HG02610 (cell line): ENCODE results near the gene CDK14.
A peak's percentile ranks its signal among the peaks of the same experiment; 100 is the strongest.

Source experiments
- ATAC-seq: cut with Tn5 transposase; IDR thresholded peaks from one replicate; pipeline ENCODE4 v1.9.1; 2021; ENCODE audit warnings: mild to moderate bottlenecking, moderate library complexity; ENCODE audit not compliant: unreplicated experiment

CDK14 gene

DNA sequence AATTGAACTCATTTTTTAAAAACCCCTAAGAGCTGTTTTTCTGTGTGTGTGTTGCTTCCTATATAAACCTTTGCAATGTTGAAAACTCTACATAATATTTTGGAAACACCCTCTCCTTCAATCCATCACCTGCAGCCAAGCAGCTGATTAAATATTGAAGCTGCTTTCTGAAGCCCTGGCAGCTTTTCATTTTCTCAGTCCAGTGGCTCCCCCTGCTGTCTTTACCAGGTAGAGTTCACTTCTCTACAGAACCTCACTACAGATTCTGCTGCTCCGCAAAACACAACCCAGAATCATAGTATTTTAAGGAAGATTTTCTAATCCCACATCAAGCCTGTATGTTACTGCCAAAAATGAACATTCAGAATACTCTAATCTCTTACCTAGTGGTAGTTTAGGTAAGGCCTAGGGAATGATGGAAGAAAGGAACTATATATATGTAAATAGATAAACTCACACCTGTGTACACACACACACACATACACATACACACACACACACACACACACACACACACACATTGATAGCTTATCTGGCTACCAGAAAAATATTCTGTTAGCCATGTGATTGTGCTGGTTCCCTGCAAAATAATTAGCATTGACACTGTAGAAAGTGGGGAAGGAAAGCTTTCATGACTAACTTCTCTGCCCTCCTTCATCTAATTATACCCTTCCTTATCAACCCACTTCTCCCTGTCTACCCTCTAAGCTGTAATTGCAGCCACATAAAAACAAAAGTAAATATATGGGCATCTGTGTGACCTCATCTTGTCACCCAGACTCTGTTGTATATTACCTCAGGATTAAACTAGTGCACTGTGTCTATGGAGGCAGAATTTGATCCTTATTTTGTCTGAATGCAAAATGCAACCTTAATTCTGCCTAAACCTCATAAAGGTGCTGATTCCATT, 438.6 kb downstream of the CDK14 start:
- peak; percentile 40 for ATAC-seq

DNA sequence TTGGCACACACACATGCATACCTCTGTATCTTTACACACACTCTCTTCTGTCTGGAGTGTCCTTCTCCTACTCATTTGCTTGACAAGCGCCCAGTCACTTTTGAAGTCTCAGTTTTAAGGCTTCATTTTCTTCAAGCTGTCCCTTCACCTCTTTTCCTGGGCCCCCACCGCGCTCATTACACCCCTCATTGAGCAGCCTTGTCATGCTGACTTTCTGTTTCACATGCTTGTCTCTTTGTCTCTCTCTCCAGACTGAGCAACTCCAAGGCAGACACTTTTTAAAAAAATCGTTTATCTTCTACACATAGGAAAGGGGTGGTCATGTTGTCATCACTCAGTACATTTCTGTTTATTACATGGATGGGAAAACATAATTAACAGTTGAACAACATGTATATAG, 442.9 kb downstream of the CDK14 start:
- ATAC-seq = peak; percentile 82

DNA sequence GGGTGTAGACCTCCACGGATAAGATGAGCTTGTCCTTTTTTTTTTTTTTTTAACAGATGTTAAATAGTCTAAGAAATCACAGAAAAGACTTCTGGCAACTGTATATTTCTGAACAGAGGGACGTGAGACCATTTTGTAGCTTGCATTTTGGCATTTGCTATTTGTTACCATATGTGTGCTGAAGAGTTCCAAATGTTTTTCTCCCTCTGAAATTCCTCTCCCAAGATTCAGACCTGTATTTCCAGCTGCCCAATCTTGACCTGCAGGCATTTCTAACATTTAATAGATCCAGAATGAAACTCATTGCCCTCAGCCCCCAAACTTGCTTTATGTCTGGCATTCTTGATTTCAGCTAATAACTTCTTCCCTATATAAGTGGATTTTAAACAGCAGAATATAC, 445.0 kb downstream of the CDK14 start:
- ATAC-seq = no peak

DNA sequence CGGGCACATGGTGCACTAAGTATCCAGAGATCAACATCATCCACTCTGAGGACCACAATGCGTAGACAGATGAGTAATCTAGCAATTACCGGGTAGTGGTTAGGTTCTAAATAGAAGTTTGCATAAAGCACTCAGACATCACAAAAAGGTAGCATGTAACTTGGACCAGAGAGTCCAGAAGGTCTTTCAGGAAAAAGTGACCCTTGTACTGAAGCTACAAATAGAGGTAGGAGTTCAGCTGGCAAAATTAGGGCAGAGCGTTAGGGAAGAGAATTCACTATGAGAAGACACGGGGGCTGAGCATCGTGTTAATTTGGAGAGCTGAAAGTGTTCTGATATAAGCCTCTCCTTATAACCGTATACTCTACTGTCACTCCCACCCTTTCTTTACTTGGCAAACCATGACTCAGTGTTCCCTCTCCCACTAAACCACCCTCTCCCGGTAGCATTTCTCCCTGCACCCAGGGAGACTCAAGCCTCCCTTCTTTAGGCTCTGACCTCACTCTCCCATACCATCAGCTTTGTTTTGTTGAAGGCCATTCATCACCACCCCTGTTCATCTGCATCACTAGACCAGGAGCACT, 445.9 kb downstream of the CDK14 start:
- no peak for ATAC-seq

DNA sequence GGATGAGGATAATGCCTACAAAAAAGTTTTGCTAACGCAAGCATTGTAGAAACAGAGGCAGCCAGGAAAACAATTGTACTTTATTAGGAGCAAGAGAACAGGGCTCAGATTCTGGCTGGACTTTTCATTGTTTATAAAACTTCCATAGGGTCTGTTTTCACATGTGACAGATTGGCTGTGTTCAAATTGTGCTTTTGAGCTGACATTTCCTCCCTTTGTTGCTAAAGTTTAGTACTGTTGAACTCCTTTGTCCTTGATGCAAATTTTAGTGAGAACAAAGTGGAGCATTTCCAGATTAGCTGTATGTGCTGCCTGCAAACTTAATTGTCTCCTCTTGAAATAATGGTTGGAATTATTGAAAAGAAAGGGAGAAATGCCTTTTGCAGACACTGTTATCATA, 447.1 kb downstream of the CDK14 start:
- no peak for ATAC-seq

DNA sequence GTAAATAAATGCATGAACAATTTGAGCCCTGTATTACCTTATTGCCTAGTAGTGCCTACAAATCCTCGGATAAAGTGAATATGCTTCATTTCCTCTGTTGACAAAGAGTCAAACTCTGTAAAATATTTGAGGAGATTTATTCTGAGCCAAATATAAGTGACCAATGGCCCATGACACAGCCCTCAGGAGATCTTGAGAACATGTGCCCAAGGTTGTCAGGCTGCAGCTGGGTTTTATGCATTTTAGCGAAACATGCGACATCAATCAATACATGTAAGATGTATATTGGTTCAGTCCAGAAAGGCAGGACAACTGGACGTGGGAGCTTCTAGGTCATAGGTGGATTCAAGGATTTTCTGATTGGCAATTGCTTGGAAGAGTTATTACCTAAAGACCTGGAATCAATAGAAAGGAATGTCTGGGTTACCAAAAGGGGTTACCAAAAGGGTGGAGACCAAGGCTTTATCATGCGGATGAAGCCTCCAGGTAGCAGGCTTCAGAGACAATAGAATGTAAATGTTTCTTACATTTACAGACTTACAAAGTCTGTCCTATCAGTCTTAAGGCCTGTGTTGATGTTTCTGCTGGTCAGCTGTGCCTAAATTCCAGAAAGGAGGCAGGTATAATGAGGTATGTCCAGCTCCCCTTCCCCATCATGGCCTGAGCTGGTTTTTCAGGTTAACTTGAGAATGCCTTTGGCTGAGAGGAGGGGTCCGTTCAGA, 448.0 kb downstream of the CDK14 start:
- no peak for ATAC-seq

DNA sequence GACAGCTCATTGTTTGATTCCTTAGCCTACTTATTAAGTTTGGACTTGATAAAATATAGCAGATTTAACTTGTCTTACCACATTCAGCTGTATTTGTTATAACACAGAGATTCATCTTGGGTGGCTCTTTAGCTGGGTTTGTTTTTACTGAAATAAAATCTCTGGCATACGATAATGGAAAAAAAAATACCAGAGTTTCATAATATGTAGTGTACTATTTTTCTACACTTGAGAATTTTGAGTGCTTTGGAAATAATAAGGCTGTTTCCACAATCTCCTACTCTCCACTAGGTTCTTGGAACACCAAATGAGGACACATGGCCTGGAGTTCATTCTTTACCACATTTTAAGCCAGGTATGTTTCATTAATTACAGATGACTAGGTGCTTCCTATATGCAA, 449.5 kb downstream of the CDK14 start:
- no peak for ATAC-seq

DNA sequence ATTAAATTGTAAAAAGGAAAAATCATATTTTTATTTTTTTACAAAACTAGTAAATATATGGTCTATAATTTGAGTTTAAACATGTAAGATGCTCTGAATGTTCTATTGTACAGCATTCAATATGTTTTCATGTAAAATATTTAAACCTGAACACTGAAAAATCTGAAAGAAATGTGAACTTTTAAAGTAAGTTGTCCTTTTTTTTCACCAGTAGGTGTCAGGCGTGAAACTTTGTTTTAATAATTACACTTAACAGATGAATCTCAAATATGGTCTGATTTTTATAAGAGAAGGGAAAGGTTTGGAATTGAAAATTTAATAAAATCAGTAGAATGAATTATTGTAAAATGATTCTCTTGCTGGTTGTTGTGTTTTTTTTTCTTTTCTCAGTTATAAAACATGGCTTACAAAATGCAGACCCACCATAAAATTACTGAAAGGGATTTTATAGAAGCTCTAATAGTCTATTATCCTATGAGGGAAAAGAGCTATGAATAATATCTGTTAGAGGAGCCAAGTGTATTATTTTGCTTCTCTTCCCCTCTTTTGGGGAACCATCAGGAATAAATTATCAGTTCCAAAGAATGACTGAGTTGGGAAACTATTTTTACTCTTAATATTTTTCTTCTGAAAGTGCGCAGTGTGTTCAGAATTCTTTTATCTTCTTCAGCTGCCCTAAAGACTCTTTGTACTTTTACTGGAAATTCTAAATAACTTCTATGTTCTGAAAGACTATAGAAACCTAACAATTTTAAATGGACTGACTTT, 450.4 kb downstream of the CDK14 start:
- no peak for ATAC-seq

DNA sequence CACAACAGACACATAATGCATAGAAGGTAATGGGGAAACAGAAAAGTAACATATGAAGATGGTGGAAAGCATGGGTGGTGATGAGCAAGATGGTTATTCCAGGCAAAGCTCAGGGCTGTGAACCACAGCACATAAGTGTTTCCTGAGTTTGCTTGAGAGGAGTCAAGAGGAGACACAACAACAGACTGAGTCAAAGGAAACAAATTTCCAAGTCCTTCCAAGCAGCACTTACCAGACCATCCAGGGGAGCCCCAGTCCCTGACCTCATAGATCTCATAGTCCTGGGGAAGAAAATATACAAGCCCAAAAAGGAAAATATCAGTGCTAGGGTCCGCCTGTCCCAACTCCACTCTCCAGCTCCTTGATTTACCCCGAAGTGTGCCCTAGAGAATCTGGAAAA, 451.5 kb downstream of the CDK14 start:
- no peak for ATAC-seq

DNA sequence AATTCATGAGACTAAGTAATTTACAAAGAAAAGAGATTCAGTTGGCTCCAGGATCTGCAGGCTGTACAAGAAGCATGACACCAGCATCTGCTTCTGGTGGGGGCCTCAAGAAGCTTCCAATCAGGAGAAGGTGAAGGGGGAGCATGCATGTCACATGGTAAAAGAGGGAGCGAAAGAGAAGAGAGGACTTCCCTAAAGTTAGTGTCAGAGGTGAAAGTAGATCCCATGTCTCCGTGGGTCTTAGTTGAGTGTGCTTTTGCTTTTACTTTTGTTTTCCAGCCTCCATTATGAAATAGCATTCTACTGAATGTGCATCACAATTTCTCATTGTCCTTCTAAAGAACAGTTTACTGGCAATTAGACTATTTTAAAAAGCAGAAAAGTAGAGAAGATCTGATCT, 454.6 kb downstream of the CDK14 start:
- peak; percentile 90 for ATAC-seq

DNA sequence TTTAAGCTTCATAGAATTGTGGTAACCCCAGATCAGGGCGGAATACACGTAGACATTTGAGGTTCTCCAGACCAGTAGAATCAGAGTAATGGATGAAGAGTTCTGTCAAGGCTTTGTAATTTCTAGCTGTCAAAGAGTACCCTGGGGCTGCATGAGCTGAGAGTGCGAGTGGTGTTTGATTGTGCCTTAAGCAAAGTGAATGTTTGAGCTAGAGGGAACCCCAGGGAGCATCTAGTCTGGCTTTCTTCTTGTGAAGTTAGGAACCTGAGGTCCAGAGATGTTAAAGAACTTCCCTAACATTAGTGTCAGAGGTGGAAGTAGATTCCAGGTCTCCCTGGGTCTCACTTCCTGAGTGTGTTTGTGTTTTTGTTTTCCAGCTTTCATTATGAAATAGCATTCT, 455.8 kb downstream of the CDK14 start:
- ATAC-seq = no peak

DNA sequence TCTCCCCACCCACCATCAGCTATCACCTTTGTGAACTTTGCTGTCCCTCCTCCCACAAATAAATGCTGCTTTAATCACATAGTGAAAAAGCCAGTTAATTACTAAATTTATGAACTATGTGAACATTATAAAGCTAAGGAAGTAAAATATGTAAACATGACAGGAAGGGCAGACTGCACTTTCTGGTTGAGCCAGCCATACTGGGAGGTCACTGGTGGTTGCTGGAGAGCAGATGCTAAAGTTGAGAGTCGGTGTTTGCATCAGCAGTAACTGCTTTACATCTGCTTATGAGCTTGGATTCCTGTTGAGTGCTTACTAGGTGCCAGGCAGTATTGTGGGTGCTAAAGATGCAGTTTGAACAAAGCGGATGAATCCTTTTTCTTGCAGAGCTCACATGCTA, 458.3 kb downstream of the CDK14 start:
- no peak for ATAC-seq

DNA sequence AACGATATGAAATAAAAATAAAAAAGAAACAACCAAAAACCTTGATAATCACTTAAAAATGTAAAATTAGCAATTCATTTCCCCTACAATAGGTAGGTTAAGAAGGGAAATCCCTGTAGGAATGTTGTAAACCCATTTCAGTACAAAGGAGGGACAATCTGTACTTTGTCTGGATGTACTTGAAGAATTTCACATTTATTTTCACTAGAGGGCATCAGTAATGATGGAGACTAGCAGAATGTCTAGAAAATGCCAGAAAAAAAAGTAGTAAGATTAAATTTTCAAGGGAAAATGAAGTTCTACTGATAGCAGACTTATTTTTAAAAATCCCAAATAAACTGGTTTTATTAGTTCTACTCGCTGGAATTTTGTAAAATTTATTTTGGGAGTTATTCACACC, 459.1 kb downstream of the CDK14 start:
- no peak for ATAC-seq

DNA sequence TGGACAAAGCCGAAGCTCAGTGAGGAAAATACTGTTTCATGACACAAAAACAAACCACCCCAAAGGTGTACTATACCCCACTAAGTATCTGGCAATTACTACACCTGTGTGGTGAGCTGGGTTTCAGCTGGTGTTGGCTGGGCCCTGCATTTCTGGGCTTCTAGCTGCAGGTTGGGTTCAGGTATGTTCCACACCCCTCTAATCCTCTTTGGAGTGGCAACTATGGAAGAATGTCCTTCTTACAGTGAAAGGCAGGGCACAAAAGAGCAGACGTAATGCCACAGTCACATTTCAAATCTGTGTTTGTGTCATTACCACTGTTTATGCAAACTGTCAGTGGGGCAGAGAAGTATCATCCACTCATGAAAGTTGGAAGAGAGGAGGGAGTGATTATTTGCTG, 466.6 kb downstream of the CDK14 start:
- ATAC-seq = no peak

DNA sequence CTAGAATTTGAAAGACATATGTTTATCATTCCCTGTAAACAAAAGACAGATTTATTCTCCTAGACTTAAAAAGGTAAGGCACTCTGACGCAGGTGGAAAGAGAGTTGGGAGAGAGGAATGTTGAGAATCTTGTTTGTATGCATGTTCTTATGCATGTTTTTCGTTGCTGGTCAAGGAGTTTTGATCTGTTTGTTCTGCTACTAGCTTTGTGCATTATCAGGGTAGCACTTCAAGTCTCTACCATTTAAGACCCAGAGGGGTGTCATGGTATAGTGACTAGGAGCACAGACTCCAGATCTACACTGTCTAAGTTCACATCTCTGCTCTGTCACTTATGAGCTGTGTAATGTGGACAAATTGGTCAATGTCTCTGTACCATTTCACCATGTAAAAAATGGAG, 467.9 kb downstream of the CDK14 start:
- ATAC-seq = no peak

DNA sequence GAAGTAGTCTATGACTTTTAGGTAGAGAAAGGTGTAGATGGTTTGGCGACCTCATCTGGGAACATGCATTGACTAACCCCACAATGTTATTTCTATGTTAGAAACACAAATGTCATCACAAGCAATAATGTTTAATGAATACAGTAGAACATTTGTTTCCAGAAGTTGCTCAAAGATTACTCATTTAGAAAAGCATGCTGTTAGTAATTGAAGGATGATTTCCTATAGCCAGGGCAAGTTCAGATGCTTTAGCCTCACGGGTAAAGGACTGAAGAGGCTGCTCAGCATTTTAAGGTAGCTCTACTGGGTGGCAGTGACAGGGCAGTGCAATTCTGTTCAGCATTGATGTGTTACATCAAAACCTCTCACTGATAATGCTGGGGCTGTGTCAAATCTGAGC, 468.8 kb downstream of the CDK14 start:
- no peak for ATAC-seq

DNA sequence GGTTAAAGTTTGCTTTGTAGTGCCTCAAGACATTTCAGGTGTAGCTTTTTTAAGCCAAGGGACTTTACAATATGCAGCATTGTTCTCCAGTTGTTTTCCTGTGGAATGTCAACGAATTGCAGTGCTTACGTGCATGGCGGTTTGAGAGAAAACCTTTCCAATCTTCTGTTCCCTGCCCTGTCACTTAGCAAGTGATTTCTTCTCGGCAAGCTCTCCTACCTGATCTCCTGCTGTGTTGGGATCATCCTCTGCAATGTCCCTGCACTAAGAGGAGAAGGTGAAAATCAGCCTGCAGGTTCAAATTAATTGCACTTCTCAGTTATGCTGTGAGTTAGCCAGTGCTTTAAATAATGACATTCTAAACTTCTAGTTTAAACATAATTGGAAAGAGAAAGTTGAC, 470.5 kb downstream of the CDK14 start:
- no peak for ATAC-seq

DNA sequence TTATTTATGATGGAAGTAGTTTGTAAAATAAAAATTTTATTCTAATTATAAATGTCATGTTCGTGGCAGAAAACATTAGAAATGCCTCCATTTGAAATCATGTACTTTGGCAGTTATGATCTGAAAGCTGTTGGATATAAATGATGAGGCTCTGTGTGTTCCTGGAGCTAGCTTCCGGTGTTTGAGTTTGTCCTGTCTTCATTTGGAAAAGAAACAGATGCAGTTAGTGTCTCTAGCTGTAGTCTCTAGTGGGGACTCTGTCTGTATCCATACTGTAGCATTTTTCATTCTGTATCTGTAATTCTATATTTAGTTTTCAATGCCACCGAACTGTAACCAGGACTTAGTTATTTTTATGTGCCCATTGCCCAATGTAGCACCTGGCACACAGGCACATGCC, 471.1 kb downstream of the CDK14 start:
- no peak for ATAC-seq

DNA sequence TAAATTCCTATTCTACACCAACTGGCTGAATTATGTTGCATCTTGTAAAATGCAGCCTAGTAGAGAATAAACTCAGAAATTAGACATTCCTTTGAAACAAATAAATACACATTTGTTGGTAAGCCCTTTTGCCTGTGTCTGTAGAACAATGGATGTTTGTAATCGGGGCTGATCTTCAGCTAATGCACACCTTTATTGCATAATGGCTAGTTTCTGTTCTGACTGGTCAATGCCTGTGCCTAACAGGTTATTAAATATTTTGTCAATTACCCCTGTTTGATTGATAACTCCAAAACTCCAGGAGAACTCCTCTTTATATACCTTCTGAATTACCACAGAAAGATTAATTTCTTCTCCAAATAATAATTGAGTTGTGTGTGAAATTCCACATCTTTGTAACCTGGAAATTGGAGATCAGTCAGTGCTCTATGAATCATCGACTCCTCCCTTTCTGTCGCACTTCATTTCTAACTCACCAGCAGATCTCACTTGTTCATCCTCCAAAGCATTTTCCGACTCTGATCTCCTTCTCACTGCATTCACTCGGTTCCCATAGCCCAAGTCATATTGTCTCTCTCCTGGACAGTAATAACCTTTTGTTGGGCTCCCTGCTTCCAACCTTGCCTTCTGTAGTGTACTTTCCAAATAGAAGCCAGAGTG, 472.1 kb downstream of the CDK14 start:
- ATAC-seq = no peak

DNA sequence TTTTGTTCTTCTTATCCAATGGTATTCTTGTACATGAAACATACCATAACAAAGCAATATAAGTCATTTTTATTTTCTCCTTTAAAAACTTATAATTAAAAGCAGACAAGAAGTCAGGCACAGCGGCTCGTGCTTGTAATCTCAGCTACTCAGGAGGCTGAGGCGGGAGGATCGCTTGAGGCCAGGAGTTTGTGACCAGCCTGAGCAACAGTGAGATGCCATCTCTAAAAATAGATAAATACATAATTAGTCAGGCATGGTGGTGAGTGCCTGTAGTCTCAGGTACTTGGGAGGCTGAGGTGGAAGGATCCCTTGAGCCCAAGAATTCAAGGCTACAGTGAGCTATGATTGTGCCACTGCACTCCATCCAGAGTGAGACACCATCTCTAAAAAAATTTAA, 473.0 kb downstream of the CDK14 start:
- no peak for ATAC-seq

DNA sequence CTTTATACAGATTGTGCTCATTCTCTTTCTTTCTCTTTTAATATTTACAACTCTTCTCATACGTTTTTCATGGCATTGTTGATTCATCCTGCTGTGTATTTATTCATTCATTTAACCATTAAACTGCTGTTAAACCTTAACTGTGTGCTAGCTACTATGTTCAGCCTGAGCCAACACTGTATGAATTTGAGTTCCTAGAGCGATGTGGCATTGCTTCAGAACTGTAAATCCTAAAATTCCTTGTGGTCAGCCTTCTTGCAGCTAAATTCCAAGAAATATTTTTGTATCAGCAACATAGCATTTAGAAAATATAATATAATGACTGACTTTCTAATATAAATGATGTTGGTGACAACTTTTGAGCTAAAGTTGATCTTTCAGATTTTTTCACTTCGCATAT, 483.4 kb downstream of the CDK14 start:
- no peak for ATAC-seq
